HuH-7 (cell line): ENCODE data around the gene MYO16.

ENCODE experiments used
- DNase-seq: peaks from one replicate; pipeline ENCODE4 v3.0.0; 2011; ENCODE audit warnings: low spot score

The MYO16 gene

GRCh38 chr13:109126891-109127641 is 497.7 kb downstream of the MYO16 start:
- DNase-seq = no peak

GRCh38 chr13:109128121-109128520 is 498.7 kb downstream of the MYO16 start:
- DNase-seq = no peak

- DNase-seq = no peak
Observed at GRCh38 chr13:109130093-109130835, 500.9 kb downstream of the MYO16 start.

- DNase-seq = no peak
Observed at GRCh38 chr13:109131698-109132257, 502.4 kb downstream of the MYO16 start.

- no peak for DNase-seq
Observed at GRCh38 chr13:109135018-109135417, 505.6 kb downstream of the MYO16 start.

GRCh38 chr13:109136873-109137272 is 507.5 kb downstream of the MYO16 start:
- DNase-seq = no peak

- no peak for DNase-seq
Observed at GRCh38 chr13:109139346-109139745, 509.9 kb downstream of the MYO16 start.

GRCh38 chr13:109140054-109140453 is 510.6 kb downstream of the MYO16 start:
- DNase-seq = no peak

- DNase-seq = no peak
Observed at GRCh38 chr13:109140479-109141349, 511.3 kb downstream of the MYO16 start.

GRCh38 chr13:109141706-109142105 is 512.3 kb downstream of the MYO16 start:
- no peak for DNase-seq

GRCh38 chr13:109144693-109145437 is 515.5 kb downstream of the MYO16 start:
- DNase-seq = no peak

GRCh38 chr13:109145631-109146030 is 516.2 kb downstream of the MYO16 start:
- DNase-seq = peak; percentile 17

- DNase-seq = no peak
Observed at GRCh38 chr13:109146393-109146792, 517.0 kb downstream of the MYO16 start.

GRCh38 chr13:109146912-109147647 is 517.7 kb downstream of the MYO16 start:
- DNase-seq = no peak

GRCh38 chr13:109148243-109148642 is 518.8 kb downstream of the MYO16 start:
- DNase-seq = no peak

- no peak for DNase-seq
Observed at GRCh38 chr13:109150696-109151095, 521.3 kb downstream of the MYO16 start.

GRCh38 chr13:109151255-109151654 is 521.8 kb downstream of the MYO16 start:
- DNase-seq = no peak

- DNase-seq = no peak
Observed at GRCh38 chr13:109151696-109152095, 522.3 kb downstream of the MYO16 start.

- no peak for DNase-seq
Observed at GRCh38 chr13:109152311-109152820, 523.0 kb downstream of the MYO16 start.

GRCh38 chr13:109152941-109153340 is 523.5 kb downstream of the MYO16 start:
- no peak for DNase-seq

GRCh38 chr13:109154146-109154545 is 524.7 kb downstream of the MYO16 start:
- no peak for DNase-seq
